Stimulated activated naive B cell treated with anti-CD40 and anti-IgM and Interleukin-4, amounts not matched to agents 10 μg/mL and 1 μg/mL and 100 μg/mL, for 72 hours (primary cell): Measurements from ENCODE around the gene ISM2.

Experiments
- ATAC-seq, 2 donors: fragments of 150-1000 bp; cut with Tn5 transposase; replicated peaks; 2 replicates each; pipeline ENCODE4 v1.10.0; 2021; ENCODE audit warnings: moderate library complexity in 1 of 2
- DNase-seq: peaks from one replicate; pipeline ENCODE4 v3.0.0; 2021
- H3K27ac Mint-ChIP-seq: one replicate; pipeline ENCODE4 v1.8.0; 2022; ENCODE audit warnings: mild to moderate bottlenecking, mixed read lengths
- H3K27me3 Mint-ChIP-seq, 2 donors: one replicate each; pipeline ENCODE4 v1.8.0; 2022; ENCODE audit warnings: mixed read lengths in 2 of 2
- H3K36me3 Mint-ChIP-seq, 2 donors: one replicate each; pipeline ENCODE4 v1.8.0; 2022; ENCODE audit warnings: mixed read lengths in 2 of 2, mild to moderate bottlenecking in 1 of 2
- H3K4me1 Mint-ChIP-seq, 2 donors: one replicate each; pipeline ENCODE4 v1.8.0; 2022; ENCODE audit warnings: mixed read lengths in 2 of 2, mild to moderate bottlenecking in 1 of 2
- H3K4me3 Mint-ChIP-seq, 2 donors: one replicate each; pipeline ENCODE4 v1.8.0; 2022; ENCODE audit warnings: mild to moderate bottlenecking in 2 of 2, mixed read lengths in 2 of 2, moderate library complexity in 1 of 2
- H3K9me3 Mint-ChIP-seq, 2 donors: one replicate each; pipeline ENCODE4 v1.8.0; 2022; ENCODE audit warnings: mixed read lengths in 2 of 2, mild to moderate bottlenecking in 1 of 2

Gene ISM2

DNA sequence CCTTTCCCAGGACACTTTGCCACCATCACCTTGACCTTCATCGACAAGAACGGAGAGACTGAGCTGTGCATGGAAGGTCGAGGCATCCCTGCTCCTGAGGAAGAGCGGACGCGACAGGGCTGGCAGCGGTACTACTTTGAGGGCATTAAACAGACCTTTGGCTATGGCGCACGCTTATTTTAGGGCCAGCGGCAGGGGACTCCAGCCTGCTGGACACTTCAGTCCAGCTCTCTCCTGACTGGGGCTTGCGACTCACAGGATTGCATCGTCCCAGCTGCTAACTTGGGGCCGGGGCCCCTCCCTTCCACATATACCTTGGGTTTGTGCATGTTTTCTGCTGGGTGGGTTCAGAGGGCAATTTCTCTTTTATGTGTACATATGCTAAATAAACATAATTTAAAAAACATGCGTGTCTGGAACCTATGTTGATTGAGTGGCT, 29.5 kb downstream of the ISM2 start:
- Mint-ChIP-seq H3K4me1 (no peaks in the 10 kb centered on the region), H3K4me3 (no peak overlapping the region), H3K36me3 (peaks cover 22 to 32% of the 10 kb centered on the region in 2 donors), H3K9me3 (no peaks in the 10 kb centered on the region), H3K27ac (no peak overlapping the region), H3K27me3 (no peaks in the 10 kb centered on the region)
- ATAC-seq (no peak), DNase-seq (no peak)

DNA sequence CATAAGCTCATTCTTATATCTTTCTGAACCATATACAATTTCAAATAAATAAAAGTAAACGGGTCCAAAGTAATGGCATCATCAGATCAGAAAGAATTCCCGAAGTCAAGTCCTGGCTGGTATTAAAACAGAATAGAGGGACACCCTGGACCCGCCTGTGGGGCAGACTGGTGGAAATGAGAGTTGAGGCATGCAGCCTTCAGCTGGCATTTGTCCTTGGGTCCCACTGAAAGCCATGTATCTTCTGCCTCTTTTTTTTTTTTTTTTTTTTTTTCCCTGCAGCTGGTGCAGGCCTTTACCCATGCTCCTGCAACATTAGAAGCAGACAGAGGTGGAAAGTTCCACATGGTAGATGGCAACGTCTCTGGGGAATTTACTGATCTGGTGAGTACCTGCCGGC, 30.8 kb downstream of the ISM2 start:
- Mint-ChIP-seq H3K36me3 (peaks cover 22 to 39% of the 10 kb centered on the region in 2 donors), H3K27ac (no peak overlapping the region), H3K4me1 (no peaks in the 10 kb centered on the region), H3K27me3 (no peaks in the 10 kb centered on the region), H3K4me3 (no peak overlapping the region), H3K9me3 (no peaks in the 10 kb centered on the region)
- ATAC-seq (no peak), DNase-seq (no peak)

DNA sequence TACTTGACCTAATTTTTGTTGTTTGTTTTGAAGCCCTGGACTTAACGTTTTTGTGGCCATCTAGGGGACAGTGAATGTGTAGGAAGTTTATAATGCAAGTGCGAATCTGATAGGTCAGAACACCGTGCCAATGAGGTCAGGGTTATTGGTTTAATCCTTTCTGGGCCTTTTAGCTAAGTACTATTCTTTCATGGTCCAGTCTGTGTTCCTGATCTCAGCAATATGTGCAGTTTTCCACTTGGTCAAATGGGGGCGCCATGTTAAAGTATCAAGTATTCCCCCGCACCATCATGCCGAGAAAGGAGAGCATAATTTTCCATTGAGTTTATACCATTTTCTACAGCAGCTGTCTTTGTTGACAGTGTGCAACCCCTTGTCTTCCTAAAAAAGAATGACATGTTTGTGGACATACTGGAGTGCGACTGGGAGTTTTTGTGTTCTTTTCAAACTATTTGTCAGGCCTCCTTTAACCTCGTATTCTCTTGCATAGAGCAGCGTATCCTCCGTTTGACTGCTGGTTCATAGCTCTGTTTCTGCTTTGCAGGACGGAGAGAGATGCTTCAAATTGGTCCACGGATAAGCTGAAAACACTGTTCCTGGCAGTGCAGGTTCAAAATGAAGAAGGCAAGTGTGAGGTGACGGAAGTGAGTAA, 39.4 kb downstream of the ISM2 start:
- H3K36me3 Mint-ChIP-seq = peaks cover 21 to 37% of the 10 kb centered on the region in 2 donors
- ATAC-seq = no peak

DNA sequence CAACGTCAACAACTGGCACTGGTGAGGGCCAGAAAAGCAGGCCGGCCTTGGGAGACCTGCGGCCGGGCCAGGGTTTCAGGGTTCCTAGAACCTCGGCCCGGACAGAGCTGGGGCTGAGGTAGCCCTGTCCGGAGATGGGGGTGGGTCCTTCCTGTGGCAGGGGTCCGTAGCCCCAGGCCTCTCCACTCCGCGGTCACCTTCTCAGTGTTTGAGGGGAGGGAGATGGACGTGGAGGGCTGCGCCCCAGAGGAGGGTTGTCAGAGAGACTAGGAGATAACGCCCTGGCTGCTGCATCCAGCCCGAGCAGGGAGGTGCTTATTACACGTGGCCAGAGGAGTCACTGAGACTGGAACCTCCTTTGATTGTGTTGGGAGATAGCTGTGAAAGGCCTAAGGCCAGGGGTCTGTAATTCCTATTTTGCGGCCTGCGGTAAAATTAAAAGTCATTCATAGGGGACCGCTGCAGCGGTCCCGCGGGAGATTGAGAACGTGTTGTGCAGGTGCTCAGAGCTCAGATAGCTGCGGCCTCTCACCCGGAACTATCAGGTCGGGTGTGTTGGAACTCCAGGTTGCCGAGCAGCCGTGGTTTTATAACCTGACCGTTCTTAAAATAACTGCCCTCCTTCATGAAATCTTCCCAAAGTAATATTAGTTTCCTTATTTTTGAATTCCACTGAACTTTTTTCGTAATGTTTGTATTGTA, 40.2 kb downstream of the ISM2 start:
- Mint-ChIP-seq H3K4me1 (peaks cover 19 to 48% of the 10 kb centered on the region in 2 donors), H3K9me3 (no peaks in the 10 kb centered on the region), H3K4me3 (peak overlapping the region; percentile 98 to 99), H3K27ac (peak overlapping the region; percentile 100), H3K27me3 (no peaks in the 10 kb centered on the region), H3K36me3 (peaks cover 21 to 33% of the 10 kb centered on the region in 2 donors)
- peak; percentile 18 for DNase-seq
- peak; percentile 32 to 35 for ATAC-seq

More for the DNA sequence above, 39.4 kb downstream of the ISM2 start:
- Mint-ChIP-seq H3K9me3 (no peaks in the 10 kb centered on the region), H3K4me3 (peak overlapping the region; percentile 98 to 99), H3K27me3 (no peaks in the 10 kb centered on the region), H3K4me1 (peaks cover 19 to 45% of the 10 kb centered on the region in 2 donors), H3K27ac (peak overlapping the region; percentile 100)
- peak; percentile 37 for DNase-seq

DNA sequence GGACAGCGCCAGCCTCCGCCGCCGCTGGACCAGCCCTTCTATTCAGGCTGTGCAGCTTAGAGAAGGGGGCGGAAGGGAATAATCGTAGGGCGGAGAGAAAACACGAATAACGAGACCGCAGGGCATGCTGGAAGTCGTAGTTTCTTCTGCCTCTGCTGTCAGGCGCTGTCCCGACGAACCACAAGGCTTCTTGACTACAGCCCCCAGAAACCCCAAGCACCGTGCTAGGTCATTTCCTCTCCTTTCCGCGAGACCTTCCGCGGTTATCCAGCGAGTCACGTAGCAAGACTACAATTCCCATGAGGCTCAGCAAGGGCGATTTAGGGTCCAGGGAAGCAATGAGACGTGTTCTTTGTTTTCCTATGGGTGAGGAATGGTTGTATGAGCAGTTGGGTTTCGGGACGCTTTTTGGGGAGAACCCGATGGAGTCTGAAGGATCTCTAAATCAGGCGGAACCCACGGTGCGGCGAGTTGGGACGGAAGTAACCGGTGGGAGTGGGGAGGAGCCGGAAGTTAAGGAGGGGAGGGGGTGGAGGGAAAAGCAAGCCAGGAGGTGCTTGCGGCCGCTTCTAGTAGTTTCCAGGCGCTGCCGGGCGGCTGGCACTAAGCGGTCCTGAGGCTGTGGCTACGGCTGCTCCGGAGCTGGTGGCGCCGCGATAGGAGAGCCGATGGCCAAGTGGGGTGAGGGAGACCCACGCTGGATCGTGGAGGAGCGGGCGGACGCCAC, 40.9 kb downstream of the ISM2 start, which contains the start of the genes AHSA1 and VIPAS39:
Gene AHSA1 (plus strand): TSS at position 572 of the 727 bp plus-strand sequence. CDS start 97 bp downstream, at position 669.
Gene VIPAS39 (minus strand): TSS at position 80 of the 727 bp plus-strand sequence. CDS start 3,499 bp downstream, outside the sequence.
- H3K27ac Mint-ChIP-seq = peak within 1 kb of the TSS; percentile 100
- H3K4me1 Mint-ChIP-seq = peaks cover 19 to 48% of the 10 kb centered on the region in 2 donors

DNA sequence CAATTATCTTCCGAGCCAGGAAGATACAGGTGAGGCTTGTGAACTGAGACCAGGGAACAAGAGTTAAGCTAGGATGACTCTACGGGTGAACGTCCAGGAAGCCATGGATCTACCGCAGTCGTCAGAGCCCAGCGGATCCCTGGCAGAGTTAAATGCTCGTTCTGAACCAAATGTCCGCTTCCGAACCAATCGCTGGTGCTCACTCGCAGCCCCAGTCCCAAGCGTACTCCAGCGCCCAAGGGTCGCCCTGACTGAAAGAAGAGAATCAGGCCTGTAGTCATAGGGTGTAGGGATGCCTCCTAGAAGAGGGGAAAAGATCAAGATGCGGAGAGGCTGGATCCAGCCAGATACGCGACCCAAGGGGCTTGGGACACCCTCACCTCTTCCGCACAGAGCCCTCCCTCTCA, 41.5 kb downstream of the ISM2 start:
- H3K9me3 Mint-ChIP-seq = no peaks in the 10 kb centered on the region
- H3K4me3 Mint-ChIP-seq = peak overlapping the region; percentile 98 to 99
- H3K27ac Mint-ChIP-seq = peak overlapping the region; percentile 100
- H3K27me3 Mint-ChIP-seq = no peaks in the 10 kb centered on the region
- DNase-seq = no peak
- peaks cover 19 to 48% of the 10 kb centered on the region in 2 donors for H3K4me1 Mint-ChIP-seq
- peaks cover 23 to 36% of the 10 kb centered on the region in 2 donors for H3K36me3 Mint-ChIP-seq
- ATAC-seq = no peak

More for the DNA sequence above, 40.9 kb downstream of the ISM2 start, which contains the start of the genes AHSA1 and VIPAS39:
- peak; percentile 94 for DNase-seq
- ATAC-seq = peak; percentile 95
- Mint-ChIP-seq H3K36me3 (peaks cover 23 to 36% of the 10 kb centered on the region in 2 donors), H3K9me3 (no peaks in the 10 kb centered on the region), H3K4me3 (peak within 1 kb of the TSS; percentile 98 to 99), H3K27me3 (no peaks in the 10 kb centered on the region)

DNA sequence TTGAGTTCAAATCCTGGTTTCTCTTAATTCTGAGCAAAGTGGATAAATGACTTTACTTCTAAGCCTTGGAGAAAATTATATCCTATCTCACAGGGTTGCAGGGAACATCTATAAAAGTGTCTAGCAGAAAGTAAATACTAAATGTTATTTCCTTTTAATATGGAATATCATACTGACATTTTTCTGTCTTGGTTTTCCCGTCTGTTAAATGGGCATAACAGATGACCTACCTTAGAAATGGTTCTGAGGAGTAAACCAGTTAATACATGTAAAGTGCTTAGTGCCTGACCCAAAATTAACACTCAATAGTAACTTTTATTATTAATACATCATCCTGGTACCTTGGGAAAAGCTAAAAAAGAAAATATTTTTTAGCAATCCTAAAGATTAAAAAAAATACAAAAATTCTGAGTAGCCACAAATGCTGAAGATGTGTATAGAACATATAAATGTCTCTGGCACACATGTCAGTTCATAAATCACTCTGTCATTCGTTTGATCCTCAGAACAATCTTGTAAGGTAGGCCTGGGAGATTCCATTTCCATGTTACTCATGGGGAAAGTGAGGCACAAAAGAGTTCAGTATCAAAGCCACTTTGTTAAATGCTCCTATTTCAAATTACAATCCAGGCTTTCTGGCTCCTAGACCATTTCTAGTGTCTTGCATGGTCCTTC, 42.5 kb downstream of the ISM2 start:
- H3K4me1 Mint-ChIP-seq = peaks cover 19 to 39% of the 10 kb centered on the region in 2 donors
- DNase-seq = no peak
- ATAC-seq = no peak
- H3K36me3 Mint-ChIP-seq = peaks cover 20 to 37% of the 10 kb centered on the region in 2 donors
- no peak overlapping the region for H3K27ac Mint-ChIP-seq
- peak overlapping the region; percentile 98 to 99 for H3K4me3 Mint-ChIP-seq
- no peaks in the 10 kb centered on the region for H3K9me3 Mint-ChIP-seq
- no peaks in the 10 kb centered on the region for H3K27me3 Mint-ChIP-seq

DNA sequence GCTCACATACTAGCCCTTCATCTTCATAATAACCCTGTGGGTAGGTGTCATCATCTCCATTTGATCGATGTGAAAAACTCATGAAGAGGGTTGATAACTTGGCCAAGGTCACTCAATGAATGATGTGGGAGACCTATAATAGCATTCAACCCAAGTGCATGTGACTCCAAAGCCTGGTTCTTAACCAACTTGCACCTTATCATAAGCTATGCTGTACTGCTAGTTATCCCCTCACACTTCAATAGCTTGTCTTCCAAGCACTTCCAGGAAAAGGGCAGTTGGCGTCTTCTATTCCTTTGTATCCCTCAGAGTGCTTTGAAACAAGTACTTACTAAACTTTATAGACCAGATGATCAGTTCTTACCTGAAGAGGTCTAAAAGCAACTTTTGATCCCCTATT, 56.4 kb downstream of the ISM2 start:
- no peaks in the 10 kb centered on the region for H3K27me3 Mint-ChIP-seq
- H3K36me3 Mint-ChIP-seq = peaks cover 26 to 40% of the 10 kb centered on the region in 2 donors
- H3K27ac Mint-ChIP-seq = no peak overlapping the region
- ATAC-seq (no peak), DNase-seq (no peak)
- H3K4me1 Mint-ChIP-seq = no peaks in the 10 kb centered on the region
- no peak overlapping the region for H3K4me3 Mint-ChIP-seq
- H3K9me3 Mint-ChIP-seq = no peaks in the 10 kb centered on the region

DNA sequence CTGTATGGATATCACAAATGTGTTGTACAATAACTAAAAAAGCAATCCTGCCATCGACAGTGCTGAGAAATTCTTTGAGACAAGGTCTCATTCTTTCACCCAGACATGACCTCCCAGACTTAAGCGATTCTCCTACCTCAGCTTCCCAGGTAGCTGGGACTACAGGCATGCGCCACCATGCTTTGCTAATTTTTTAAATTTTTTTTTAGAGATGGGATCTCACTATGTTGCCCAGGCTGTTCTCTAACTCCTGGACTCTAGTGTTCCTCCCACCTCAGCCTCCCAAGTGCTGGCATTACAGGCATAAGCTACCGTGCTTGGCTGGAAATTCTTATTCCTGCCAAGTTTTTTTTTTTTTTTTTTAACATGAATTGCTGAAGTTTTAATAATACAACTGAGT, 58.8 kb downstream of the ISM2 start:
- H3K4me3 Mint-ChIP-seq = no peak overlapping the region
- no peaks in the 10 kb centered on the region for H3K27me3 Mint-ChIP-seq

DNA sequence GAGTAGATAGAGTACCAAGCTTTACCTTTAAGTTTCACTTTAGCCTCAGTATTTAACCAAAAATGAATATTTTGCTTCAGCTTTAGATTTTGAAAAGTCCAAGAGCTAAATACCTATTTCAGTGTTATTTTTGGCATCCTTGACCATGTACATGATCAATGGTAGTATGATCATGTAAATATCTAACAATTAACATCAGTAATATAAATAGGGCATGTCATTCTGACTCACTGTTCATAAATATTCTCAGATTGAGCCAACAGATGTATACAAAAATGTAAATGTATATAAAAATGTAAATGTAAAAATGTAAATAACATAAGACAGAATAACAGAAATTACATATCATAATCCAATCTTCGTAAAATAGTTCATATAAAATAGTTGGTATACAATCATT, 60.0 kb downstream of the ISM2 start:
- H3K4me3 Mint-ChIP-seq = no peak overlapping the region
- H3K27me3 Mint-ChIP-seq = no peaks in the 10 kb centered on the region
- H3K9me3 Mint-ChIP-seq = no peaks in the 10 kb centered on the region
- H3K27ac Mint-ChIP-seq = no peak overlapping the region
- H3K36me3 Mint-ChIP-seq = peaks cover 37 to 57% of the 10 kb centered on the region in 2 donors
- no peaks in the 10 kb centered on the region for H3K4me1 Mint-ChIP-seq
- ATAC-seq = no peak
- no peak for DNase-seq

More for the DNA sequence above, 58.8 kb downstream of the ISM2 start:
- Mint-ChIP-seq H3K9me3 (no peaks in the 10 kb centered on the region), H3K27ac (no peak overlapping the region), H3K4me1 (no peaks in the 10 kb centered on the region), H3K36me3 (peaks cover 36 to 55% of the 10 kb centered on the region in 2 donors)
- no peak for DNase-seq
- ATAC-seq = no peak

DNA sequence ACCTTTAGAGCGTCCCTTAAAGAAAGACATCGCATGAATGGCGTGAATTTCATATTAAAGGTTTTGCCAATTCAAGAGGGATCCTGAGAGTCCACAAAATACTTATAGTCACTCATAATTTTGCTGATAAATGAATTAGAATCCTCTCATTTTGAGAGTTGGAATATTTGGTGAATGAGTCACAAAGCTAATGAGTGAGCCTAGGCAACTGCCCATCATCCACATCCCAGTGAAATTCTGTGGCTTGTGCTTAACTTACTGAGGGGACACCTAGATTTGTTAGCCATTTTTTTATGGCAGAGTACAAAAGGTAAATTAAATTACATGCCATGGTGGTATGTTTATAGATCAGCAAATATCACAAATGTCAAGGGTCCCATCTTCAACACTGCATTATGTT, 62.6 kb downstream of the ISM2 start:
- Mint-ChIP-seq H3K36me3 (peaks cover 34 to 46% of the 10 kb centered on the region in 2 donors), H3K4me3 (no peak overlapping the region), H3K27ac (no peak overlapping the region), H3K9me3 (no peaks in the 10 kb centered on the region), H3K27me3 (no peaks in the 10 kb centered on the region), H3K4me1 (no peaks in the 10 kb centered on the region)
- no peak for ATAC-seq
- DNase-seq = no peak

DNA sequence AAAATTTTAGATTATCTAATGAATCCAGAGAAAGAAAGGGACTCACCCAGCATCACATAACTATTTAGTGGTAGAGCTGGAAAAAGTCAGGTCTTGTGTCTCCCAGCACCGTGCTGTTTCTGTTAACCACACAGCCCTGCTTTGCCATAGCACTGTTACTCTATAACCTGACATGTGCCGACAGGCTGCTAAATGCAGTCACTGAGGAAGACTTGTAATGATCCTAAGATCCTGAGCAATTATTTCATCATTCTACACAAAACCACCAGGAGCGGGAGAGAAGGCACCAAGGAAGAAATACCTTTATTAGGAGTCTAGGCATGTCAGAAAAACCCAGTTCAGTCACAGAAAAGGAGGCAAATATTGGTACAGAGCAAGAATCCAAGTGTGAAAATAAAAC, 72.2 kb downstream of the ISM2 start:
- H3K27ac Mint-ChIP-seq = no peak overlapping the region
- H3K9me3 Mint-ChIP-seq = no peaks in the 10 kb centered on the region

DNA sequence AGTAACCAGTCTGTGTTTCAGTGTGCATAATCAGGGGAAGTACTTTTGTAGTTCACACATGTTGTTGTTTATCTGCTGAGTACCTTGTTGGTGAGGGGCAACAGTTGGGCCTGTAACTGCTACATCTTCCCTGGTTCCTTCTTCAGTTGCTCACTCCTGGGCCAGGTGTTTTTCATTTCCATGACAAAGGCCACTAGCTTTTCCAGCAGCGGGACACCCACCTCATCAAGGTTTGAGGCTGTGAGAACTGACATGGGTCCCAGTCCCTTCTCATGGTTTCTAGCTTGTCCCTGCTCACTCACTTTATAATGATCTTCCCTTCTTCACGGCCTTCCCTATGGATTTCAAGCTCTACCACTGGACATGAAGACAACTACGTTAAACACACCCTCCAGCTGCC, 73.8 kb downstream of the ISM2 start:
- Mint-ChIP-seq H3K9me3 (peaks cover 3 to 4% of the 10 kb centered on the region in 2 donors), H3K27ac (no peak overlapping the region), H3K4me1 (no peaks in the 10 kb centered on the region), H3K27me3 (no peaks in the 10 kb centered on the region), H3K36me3 (peaks cover 71 to 96% of the 10 kb centered on the region in 2 donors), H3K4me3 (no peak overlapping the region)
- DNase-seq (no peak), ATAC-seq (no peak)

More for the DNA sequence above, 72.2 kb downstream of the ISM2 start:
- H3K4me3 Mint-ChIP-seq = no peak overlapping the region
- no peaks in the 10 kb centered on the region for H3K27me3 Mint-ChIP-seq
- no peak for DNase-seq
- H3K36me3 Mint-ChIP-seq = peaks cover 68 to 90% of the 10 kb centered on the region in 2 donors
- ATAC-seq = no peak
- H3K4me1 Mint-ChIP-seq = no peaks in the 10 kb centered on the region
